ENCODE data around the gene TOR1B.

The TOR1B gene

GRCh38 chr9:129816501-129817435 is 13.8 kb downstream of the TOR1B start:
- ChIA-PET POLR2A (interaction anchor here (1.2 kb wide), 1 partner anchor 13 kb away, joined by 5 read pairs; no protein-coding TSS in a partner anchor), CTCF (interaction anchor here (0.6 to 1.6 kb wide), 4 partner anchors 18 to 542 kb away, joined by 3 to 4 read pairs (median 3); no protein-coding TSS in a partner anchor)
- Histone ChIP-seq H3K4me3 (ENCODE audit: low read depth, low read length) (no peak overlapping the region), H3K4me1 (ENCODE audit: control insufficient read depth, insufficient read depth, low read length) (no peaks in the 10 kb centered on the region), H3K27ac (ENCODE audit: extremely low read depth, low read depth, low read length) (no peak overlapping the region), H3K36me3 (ENCODE audit: control insufficient read depth in 2 of 2, insufficient read depth in 1 of 2, low read length in 2 of 2) (peaks cover 36 to 89% of the 10 kb centered on the region in 2 experiments), H3K9me3 (ENCODE audit: control insufficient read depth, insufficient read depth, low read depth, low read length) (no peaks in the 10 kb centered on the region)
- TF ChIP-seq ZNF624 (tag by site-specific recombination; IDR thresholded peaks at IDR 0.05) (no peak), ZNF639 (tag by site-specific recombination; IDR thresholded peaks at IDR 0.05) (no peak), ZNF777 (tag by site-specific recombination; IDR thresholded peaks at IDR 0.05; ENCODE audit: borderline replicate concordance) (no peak), ZNF837 (tag by site-specific recombination; IDR thresholded peaks at IDR 0.05) (no peak), ZNF664 (tag by site-specific recombination; IDR thresholded peaks at IDR 0.05) (no peak), ZNF146 (tag by site-specific recombination; IDR thresholded peaks at IDR 0.05) (peak; percentile 63; the same call in 1 of the 2 replicates), ZNF555 (tag by site-specific recombination; conservative IDR thresholded peaks at IDR 0.05) (no peak), ZSCAN4 (tag by site-specific recombination; IDR thresholded peaks at IDR 0.05) (peak; percentile 65), IKZF3 (tag by site-specific recombination; IDR thresholded peaks at IDR 0.05) (no peak), ZNF561 (tag by site-specific recombination; IDR thresholded peaks at IDR 0.05; ENCODE audit: borderline replicate concordance) (no peak), KLF16 (tag by site-specific recombination; IDR thresholded peaks at IDR 0.05) (no peak), KLF1 (tag by site-specific recombination; IDR thresholded peaks at IDR 0.05) (no peak)
- TF ChIP-seq, protein P1, sequence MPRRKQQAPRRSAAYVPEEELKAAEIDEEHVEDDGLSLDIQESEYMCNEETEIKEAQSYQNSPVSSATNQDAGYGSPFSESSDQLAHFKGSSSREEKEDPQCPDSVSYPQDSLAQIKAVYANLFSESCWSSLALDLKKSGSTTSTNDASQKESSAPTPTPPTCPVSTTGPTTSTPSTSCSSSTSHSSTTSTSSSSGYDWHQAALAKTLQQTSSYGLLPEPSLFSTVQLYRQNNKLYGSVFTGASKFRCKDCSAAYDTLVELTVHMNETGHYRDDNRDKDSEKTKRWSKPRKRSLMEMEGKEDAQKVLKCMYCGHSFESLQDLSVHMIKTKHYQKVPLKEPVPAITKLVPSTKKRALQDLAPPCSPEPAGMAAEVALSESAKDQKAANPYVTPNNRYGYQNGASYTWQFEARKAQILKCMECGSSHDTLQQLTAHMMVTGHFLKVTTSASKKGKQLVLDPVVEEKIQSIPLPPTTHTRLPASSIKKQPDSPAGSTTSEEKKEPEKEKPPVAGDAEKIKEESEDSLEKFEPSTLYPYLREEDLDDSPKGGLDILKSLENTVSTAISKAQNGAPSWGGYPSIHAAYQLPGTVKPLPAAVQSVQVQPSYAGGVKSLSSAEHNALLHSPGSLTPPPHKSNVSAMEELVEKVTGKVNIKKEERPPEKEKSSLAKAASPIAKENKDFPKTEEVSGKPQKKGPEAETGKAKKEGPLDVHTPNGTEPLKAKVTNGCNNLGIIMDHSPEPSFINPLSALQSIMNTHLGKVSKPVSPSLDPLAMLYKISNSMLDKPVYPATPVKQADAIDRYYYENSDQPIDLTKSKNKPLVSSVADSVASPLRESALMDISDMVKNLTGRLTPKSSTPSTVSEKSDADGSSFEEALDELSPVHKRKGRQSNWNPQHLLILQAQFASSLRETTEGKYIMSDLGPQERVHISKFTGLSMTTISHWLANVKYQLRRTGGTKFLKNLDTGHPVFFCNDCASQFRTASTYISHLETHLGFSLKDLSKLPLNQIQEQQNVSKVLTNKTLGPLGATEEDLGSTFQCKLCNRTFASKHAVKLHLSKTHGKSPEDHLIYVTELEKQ (tag by site-specific recombination; IDR thresholded peaks at IDR 0.05; ENCODE audit: borderline replicate concordance): no peak
- TF ChIP-seq, protein P2, sequence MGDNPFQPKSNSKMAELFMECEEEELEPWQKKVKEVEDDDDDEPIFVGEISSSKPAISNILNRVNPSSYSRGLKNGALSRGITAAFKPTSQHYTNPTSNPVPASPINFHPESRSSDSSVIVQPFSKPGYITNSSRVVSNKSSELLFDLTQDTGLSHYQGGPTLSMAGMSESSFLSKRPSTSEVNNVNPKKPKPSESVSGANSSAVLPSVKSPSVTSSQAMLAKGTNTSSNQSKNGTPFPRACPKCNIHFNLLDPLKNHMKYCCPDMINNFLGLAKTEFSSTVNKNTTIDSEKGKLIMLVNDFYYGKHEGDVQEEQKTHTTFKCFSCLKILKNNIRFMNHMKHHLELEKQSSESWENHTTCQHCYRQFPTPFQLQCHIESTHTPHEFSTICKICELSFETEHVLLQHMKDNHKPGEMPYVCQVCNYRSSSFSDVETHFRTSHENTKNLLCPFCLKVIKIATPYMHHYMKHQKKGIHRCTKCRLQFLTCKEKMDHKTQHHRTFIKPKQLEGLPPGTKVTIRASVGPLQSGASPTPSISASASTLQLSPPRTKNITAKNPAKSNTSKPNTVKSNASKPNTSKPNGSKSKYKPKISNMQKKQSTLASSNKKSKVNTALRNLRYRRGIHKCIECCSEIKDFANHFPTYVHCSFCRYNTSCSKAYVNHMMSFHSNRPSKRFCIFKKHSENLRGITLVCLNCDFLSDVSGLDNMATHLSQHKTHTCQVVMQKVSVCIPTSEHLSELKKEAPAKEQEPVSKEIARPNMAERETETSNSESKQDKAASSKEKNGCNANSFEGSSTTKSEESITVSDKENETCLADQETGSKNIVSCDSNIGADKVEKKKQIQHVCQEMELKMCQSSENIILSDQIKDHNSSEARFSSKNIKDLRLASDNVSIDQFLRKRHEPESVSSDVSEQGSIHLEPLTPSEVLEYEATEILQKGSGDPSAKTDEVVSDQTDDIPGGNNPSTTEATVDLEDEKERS (tag by site-specific recombination; IDR thresholded peaks at IDR 0.05): no peak
- TF ChIP-seq, protein P3, sequence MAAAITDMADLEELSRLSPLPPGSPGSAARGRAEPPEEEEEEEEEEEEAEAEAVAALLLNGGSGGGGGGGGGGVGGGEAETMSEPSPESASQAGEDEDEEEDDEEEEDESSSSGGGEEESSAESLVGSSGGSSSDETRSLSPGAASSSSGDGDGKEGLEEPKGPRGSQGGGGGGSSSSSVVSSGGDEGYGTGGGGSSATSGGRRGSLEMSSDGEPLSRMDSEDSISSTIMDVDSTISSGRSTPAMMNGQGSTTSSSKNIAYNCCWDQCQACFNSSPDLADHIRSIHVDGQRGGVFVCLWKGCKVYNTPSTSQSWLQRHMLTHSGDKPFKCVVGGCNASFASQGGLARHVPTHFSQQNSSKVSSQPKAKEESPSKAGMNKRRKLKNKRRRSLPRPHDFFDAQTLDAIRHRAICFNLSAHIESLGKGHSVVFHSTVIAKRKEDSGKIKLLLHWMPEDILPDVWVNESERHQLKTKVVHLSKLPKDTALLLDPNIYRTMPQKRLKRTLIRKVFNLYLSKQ (tag by site-specific recombination; IDR thresholded peaks at IDR 0.05; ENCODE audit: borderline replicate concordance): no peak
